ENCODE results near the gene APOLD1. TPM values are rescaled to one million over a fixed set of nuclear protein-coding genes. Genes with fewer than 3 reads are reported as not detected.
"Not testable (repeated sequence)": the region's sequence is repeated elsewhere in the genome, so short reads cannot be mapped to it uniquely, and the experiment has no call there.

APOLD1 gene
- total RNA-seq, 1 experiment from 2014 or later = 5.3 TPM

- H3K4me3 Mint-ChIP-seq (ENCODE audit: low read depth, unreplicated experiment) = no peak overlapping the region
- H3K27ac Mint-ChIP-seq (ENCODE audit: unreplicated experiment) = peak overlapping the region; percentile 63
Observed at GRCh38 chr12:12799163-12799920, 13.9 kb downstream of the APOLD1 start.

GRCh38 chr12:12800406-12801180 lies 15.1 kb downstream of the APOLD1 start:
- no peak for TF ChIP-seq CTCF (IDR thresholded peaks at IDR 0.05; ENCODE audit: unreplicated experiment)
- intact Hi-C loops (cut with micrococcal nuclease; ENCODE audit: unreplicated experiment) = loop anchor here (5.0 to 10.0 kb wide), 4 partner anchors 37 to 394 kb away; partner anchors contain the start of gene EMP1
- H3K36me3 Mint-ChIP-seq (ENCODE audit: insufficient read depth, unreplicated experiment) = peaks cover 33% of the 10 kb centered on the region
- peaks cover 65% of the 10 kb centered on the region for H3K4me1 Mint-ChIP-seq (ENCODE audit: low read depth, unreplicated experiment)
- peak; percentile 34 for DNase-seq
- H3K9me3 Mint-ChIP-seq (ENCODE audit: low read depth, unreplicated experiment) = peaks cover 4% of the 10 kb centered on the region
- peak overlapping the region; percentile 97 for H3K27ac Mint-ChIP-seq (ENCODE audit: unreplicated experiment)
- no peaks in the 10 kb centered on the region for H3K27me3 Mint-ChIP-seq (ENCODE audit: unreplicated experiment)
- CTCF ChIA-PET = interaction anchor here (0.9 kb wide), 1 partner anchor 12 kb away, joined by 5 read pairs; no protein-coding TSS in a partner anchor
- no TSS peak for BruUV-seq (replicated peaks)
- H3K4me3 Mint-ChIP-seq (ENCODE audit: low read depth, unreplicated experiment) = peak overlapping the region; percentile 18

More at GRCh38 chr12:12799163-12799920, 13.9 kb downstream of the APOLD1 start:
- H3K9me3 Mint-ChIP-seq (ENCODE audit: low read depth, unreplicated experiment) = peaks cover 4% of the 10 kb centered on the region
- H3K27me3 Mint-ChIP-seq (ENCODE audit: unreplicated experiment) = no peaks in the 10 kb centered on the region
- BruUV-seq (replicated peaks) = no TSS peak
- CTCF ChIA-PET = interaction anchor here (0.7 to 0.9 kb wide), 2 partner anchors 11 to 36 kb away, joined by 5 to 7 read pairs; no protein-coding TSS in a partner anchor
- peaks cover 61% of the 10 kb centered on the region for H3K4me1 Mint-ChIP-seq (ENCODE audit: low read depth, unreplicated experiment)
- peaks cover 26% of the 10 kb centered on the region for H3K36me3 Mint-ChIP-seq (ENCODE audit: insufficient read depth, unreplicated experiment)
- intact Hi-C loops (cut with micrococcal nuclease; ENCODE audit: unreplicated experiment) = no loop called here
- TF ChIP-seq CTCF (IDR thresholded peaks at IDR 0.05; ENCODE audit: unreplicated experiment) = no peak
- DNase-seq = no peak

- CTCF ChIA-PET; DNase-seq; H3K9me3 Mint-ChIP-seq (ENCODE audit: low read depth, unreplicated experiment); H3K27me3 Mint-ChIP-seq (ENCODE audit: unreplicated experiment); H3K4me3 Mint-ChIP-seq (ENCODE audit: low read depth, unreplicated experiment); BruUV-seq (replicated peaks): not testable (repeated sequence)
- Mint-ChIP-seq H3K4me1 (ENCODE audit: low read depth, unreplicated experiment) (peaks cover 70% of the 10 kb centered on the region), H3K36me3 (ENCODE audit: insufficient read depth, unreplicated experiment) (peaks cover 38% of the 10 kb centered on the region), H3K27ac (ENCODE audit: unreplicated experiment) (peak overlapping the region; percentile 97)
- intact Hi-C loops (cut with micrococcal nuclease; ENCODE audit: unreplicated experiment) = loop anchor here (5.0 to 10.0 kb wide), 4 partner anchors 36 to 393 kb away; partner anchors contain the start of gene EMP1
Observed at GRCh38 chr12:12801656-12802055, 16.2 kb downstream of the APOLD1 start.

GRCh38 chr12:12803186-12803585 lies 17.7 kb downstream of the APOLD1 start:
- H3K27ac Mint-ChIP-seq (ENCODE audit: unreplicated experiment) = peak overlapping the region; percentile 97
- peaks cover 38% of the 10 kb centered on the region for H3K36me3 Mint-ChIP-seq (ENCODE audit: insufficient read depth, unreplicated experiment)
- peak; percentile 93 for DNase-seq
- no peaks in the 10 kb centered on the region for H3K27me3 Mint-ChIP-seq (ENCODE audit: unreplicated experiment)
- CTCF ChIA-PET = interaction anchor here (0.6 to 2.7 kb wide), 14 partner anchors 9 to 409 kb away, joined by 3 to 17 read pairs (median 4); partner anchors contain the start of genes DDX47 and EMP1
- peaks cover 69% of the 10 kb centered on the region for H3K4me1 Mint-ChIP-seq (ENCODE audit: low read depth, unreplicated experiment)
- peaks cover 4% of the 10 kb centered on the region for H3K9me3 Mint-ChIP-seq (ENCODE audit: low read depth, unreplicated experiment)
- intact Hi-C loops (cut with micrococcal nuclease; ENCODE audit: unreplicated experiment) = loop anchor here (5.0 to 10.0 kb wide), 4 partner anchors 34 to 392 kb away; partner anchors contain the start of gene EMP1
- peak overlapping the region; percentile 8 for H3K4me3 Mint-ChIP-seq (ENCODE audit: low read depth, unreplicated experiment)
- no TSS peak for BruUV-seq (replicated peaks)
- no peak for TF ChIP-seq CTCF (IDR thresholded peaks at IDR 0.05; ENCODE audit: unreplicated experiment)

All from Calu3 (cell line).